IMR-90 (cell line): ENCODE data around the gene EBF3. TPM values are rescaled to one million over a fixed set of nuclear protein-coding genes. Genes with fewer than 3 reads are reported as not detected.

ENCODE experiments used
- ATAC-seq: fragments of 200-7000 bp; cut with Tn5 transposase; 2 replicates; pipeline ENCODE4 v1.9.1; 2020; ENCODE audit warnings: low read depth, mild to moderate bottlenecking, moderate library complexity
- BruUV-seq: library from RNA; stranded (reverse); fragments of 400-500 nt; replicated peaks from 2 replicates; lab custom pipeline; 2021; lab: Mats Ljungman, UMichigan
- CTCF ChIA-PET: fragments of 300-600 bp; formaldehyde crosslinking; extraction: SDS; loops from one replicate; lab custom pipeline; 2021; ENCODE audit warnings: antibody characterized with exemption; lab: Yijun Ruan, JAX
- POLR2A ChIA-PET: fragments of 300-600 bp; sonication (Branson Sonifier 250); formaldehyde crosslinking; loops from one replicate; lab custom pipeline; 2022; ENCODE audit warnings: antibody characterized with exemption; ENCODE audit not compliant: unreplicated experiment; lab: Charles Lee
- DNase-seq: peaks from one replicate; pipeline ENCODE4 v3.0.0; 2013
- H2AFZ ChIP-seq: replicated peaks from 2 replicates; pipeline ENCODE3; 2013; ENCODE audit warnings: low read length, mild to moderate bottlenecking; ENCODE audit not compliant: poor library complexity
- H2AK5ac ChIP-seq: 2 replicates; pipeline ENCODE4 v1.6.1; 2013; ENCODE audit warnings: low read depth, low read length, inconsistent platforms
- H2AK9ac ChIP-seq: replicated peaks from 2 replicates; pipeline ENCODE3; 2013; ENCODE audit warnings: mild to moderate bottlenecking, low read depth, low read length, moderate library complexity; ENCODE audit not compliant: poor library complexity
- H2BK120ac ChIP-seq: 2 replicates; pipeline ENCODE4 v1.6.1; 2013; ENCODE audit warnings: low read depth, low read length, inconsistent platforms
- H2BK15ac ChIP-seq: 3 replicates; pipeline ENCODE4 v1.6.1; 2013; ENCODE audit warnings: low read depth, low read length, inconsistent platforms
- H2BK20ac ChIP-seq: 2 replicates; pipeline ENCODE4 v1.6.1; 2013; ENCODE audit warnings: low read depth, mild to moderate bottlenecking, inconsistent platforms, low read length, moderate library complexity
- H2BK5ac ChIP-seq: 2 replicates; pipeline ENCODE4 v1.6.1; 2013; ENCODE audit warnings: mild to moderate bottlenecking, low read depth, low read length, inconsistent platforms; ENCODE audit not compliant: poor library complexity, severe bottlenecking
- H3K14ac ChIP-seq: replicated peaks from 2 replicates; pipeline ENCODE4 v1.6.1; 2013; ENCODE audit warnings: low read depth, low read length, inconsistent platforms
- H3K18ac ChIP-seq: 2 replicates; pipeline ENCODE4 v1.6.1; 2013; ENCODE audit warnings: low read depth, low read length, control low read depth
- H3K23ac ChIP-seq: 2 replicates; pipeline ENCODE4 v1.6.1; 2013; ENCODE audit warnings: low read depth, low read length, inconsistent platforms
- H3K27ac ChIP-seq: 2 replicates; pipeline ENCODE4 v1.5.1; 2013; ENCODE audit warnings: mild to moderate bottlenecking, control low read depth, low read length; ENCODE audit not compliant: insufficient read depth
- H3K27me3 ChIP-seq: 2 replicates; pipeline ENCODE4 v1.6.1; 2013; ENCODE audit warnings: low read length; ENCODE audit not compliant: control insufficient read depth, insufficient read depth
- H3K36me3 ChIP-seq: 2 replicates; pipeline ENCODE4 v1.6.1; 2013; ENCODE audit warnings: low read length, mixed read lengths; ENCODE audit not compliant: control insufficient read depth, insufficient read depth
- H3K4ac ChIP-seq: 2 replicates; pipeline ENCODE4 v1.6.1; 2013; ENCODE audit warnings: low read depth, low read length, inconsistent platforms
- H3K4me1 ChIP-seq: 2 replicates; pipeline ENCODE4 v1.6.1; 2013; ENCODE audit warnings: low read length, mixed read lengths; ENCODE audit not compliant: control insufficient read depth, insufficient read depth
- H3K4me2 ChIP-seq: 2 replicates; pipeline ENCODE4 v1.6.1; 2013; ENCODE audit warnings: low read depth, mild to moderate bottlenecking, control low read depth, low read length, moderate library complexity
- H3K4me3 ChIP-seq: 2 replicates; pipeline ENCODE4 v1.5.1; 2013; ENCODE audit warnings: low read depth, mild to moderate bottlenecking, control low read depth, low read length, moderate library complexity; ENCODE audit not compliant: insufficient read depth
- H3K56ac ChIP-seq: 2 replicates; pipeline ENCODE4 v1.6.1; 2013; ENCODE audit warnings: low read length, inconsistent platforms; ENCODE audit not compliant: insufficient read depth; ENCODE audit errors: extremely low read depth
- H3K79me1 ChIP-seq, 2 experiments: 2 replicates each; pipeline ENCODE4 v1.6.1; 2013; ENCODE audit warnings: low read length in 2 of 2, inconsistent platforms in 1 of 2, low read depth in 1 of 2
- H3K9ac ChIP-seq: 2 replicates; pipeline ENCODE4 v1.6.1; 2013; ENCODE audit warnings: low read depth, low read length, control low read depth
- H3K9me1 ChIP-seq: 2 replicates; pipeline ENCODE4 v1.6.1; 2013; ENCODE audit warnings: low read length, inconsistent platforms; ENCODE audit not compliant: insufficient read depth
- H3K9me3 ChIP-seq: 2 replicates; pipeline ENCODE4 v1.6.1; 2013; ENCODE audit warnings: low read length; ENCODE audit not compliant: control insufficient read depth, insufficient read depth
- H4K20me1 ChIP-seq: 2 replicates; pipeline ENCODE4 v1.6.1; 2013; ENCODE audit warnings: low read length, inconsistent platforms; ENCODE audit not compliant: insufficient read depth
- H4K5ac ChIP-seq: 2 replicates; pipeline ENCODE4 v1.6.1; 2013; ENCODE audit warnings: mild to moderate bottlenecking, low read depth, low read length, control low read depth
- H4K8ac ChIP-seq, 2 experiments: 2 replicates each; pipeline ENCODE4 v1.6.1; 2013; ENCODE audit warnings: low read depth in 2 of 2, low read length in 2 of 2, control low read depth in 1 of 2, inconsistent platforms in 1 of 2
- H4K91ac ChIP-seq: 2 replicates; pipeline ENCODE4 v1.6.1; 2013; ENCODE audit warnings: low read depth, low read length, inconsistent platforms; ENCODE audit not compliant: insufficient read depth
- CHD1 ChIP-seq: IDR thresholded peaks from 2 replicates; pipeline ENCODE4 v1.6.1; 2012; ENCODE audit warnings: low read depth, low read length, improper control_type of control experiment
- ELK1 ChIP-seq: fragments of 150-350 bp; IDR thresholded peaks from 2 replicates; pipeline ENCODE4 v1.6.1; 2016; ENCODE audit warnings: low read depth, mild to moderate bottlenecking, low read length, moderate library complexity, borderline replicate concordance
- MXI1 ChIP-seq: IDR thresholded peaks from 2 replicates; pipeline ENCODE4 v1.6.1; 2012; ENCODE audit warnings: low read depth, mild to moderate bottlenecking, low read length, moderate library complexity, borderline replicate concordance
- RAD21 ChIP-seq: IDR thresholded peaks from 2 replicates; pipeline ENCODE4 v1.6.1; 2012; ENCODE audit warnings: low read length, improper control_type of control experiment
- RCOR1 ChIP-seq: IDR thresholded peaks from 2 replicates; pipeline ENCODE4 v1.6.1; 2012; ENCODE audit warnings: mild to moderate bottlenecking, low read length, improper control_type of control experiment; ENCODE audit not compliant: insufficient replicate concordance
- SMC3 ChIP-seq: fragments of 150-350 bp; IDR thresholded peaks from 2 replicates; pipeline ENCODE4 v1.6.1; 2016; ENCODE audit warnings: low read depth, mild to moderate bottlenecking, antibody characterized with exemption, low read length, moderate library complexity
- USF2 ChIP-seq: fragments of 150-350 bp; IDR thresholded peaks from 2 replicates; pipeline ENCODE4 v1.6.1; 2017; ENCODE audit warnings: mild to moderate bottlenecking, antibody characterized with exemption, low read length, low read depth
- WGBS, 2 experiments: methylation state at CpG; one replicate each; pipeline versions ENCODE4 v1.1.5 to v1.1.7; 2013; ENCODE audit warnings: missing lambda C conversion rate in 2 of 2; ENCODE audit not compliant: insufficient read length in 1 of 2; ENCODE audit errors: extremely low coverage in 2 of 2; 5-methylcytosine and 5-hydroxymethylcytosine counted together
- dilution Hi-C: fragments of 300-500 bp; cut with HindIII; formaldehyde crosslinking; loops from one replicate; pipeline ENCODE4 v1.14.3; 2018; ENCODE audit warnings: low sequenced_read_pairs; ENCODE audit not compliant: unreplicated experiment
- in situ Hi-C: fragments of 300-500 bp; cut with MboI; formaldehyde crosslinking; loops from 3 replicates; pipeline ENCODE4 v1.14.3; 2019; ENCODE audit warnings: low sequenced_read_pairs, inconsistent platforms, mixed read lengths
- intact Hi-C: fragments of 100-400 bp; cut with micrococcal nuclease; formaldehyde crosslinking; loops from 2 replicates; pipeline ENCODE4 v1.10.0; 2022
- polyA plus RNA-seq, 3 experiments: library from polyadenylated mRNA; depleted of rRNA; stranded (reverse); fragments of >200 nt; gene quantifications; 2 replicates each; pipeline ENCODE4 v1.2.3, GENCODE V29; 2012; ENCODE audit warnings: low replicate concordance in 1 of 3
- total RNA-seq: library from RNA; depleted of rRNA; stranded (reverse); fragments of >200 nt; gene quantifications from 2 replicates; pipeline ENCODE4 v1.2.3, GENCODE V29; 2012

The EBF3 gene
- total and polyA plus RNA-seq, 2 of the 4 experiments (the other 2 are of a cell fraction) = 0.36 to 0.70 TPM

- CTCF ChIA-PET = no interaction called here
- H4K8ac ChIP-seq = no peak overlapping the region
Observed at GRCh38 chr10:129999140-129999539, 35.1 kb upstream of the EBF3 start.

More at GRCh38 chr10:129999140-129999539, 35.1 kb upstream of the EBF3 start:
- intact Hi-C loops (no loop called here), dilution Hi-C loops (no loop called here), in situ Hi-C loops (no loop called here)
- no peaks in the 10 kb centered on the region for H4K20me1 ChIP-seq
- H3K56ac ChIP-seq = no peak overlapping the region
- BruUV-seq = no TSS peak
- H2AFZ ChIP-seq = no peak overlapping the region
- H3K27me3 ChIP-seq = no peaks in the 10 kb centered on the region
- no peak overlapping the region for H3K9ac ChIP-seq
- H2AK5ac ChIP-seq = no peak overlapping the region
- no CpG with 5 or more reads among the region's 4 CpGs for whole genome bisulfite sequencing, 2 experiments
- H3K18ac ChIP-seq = no peak overlapping the region
- no peak overlapping the region for H4K91ac ChIP-seq
- H3K4ac ChIP-seq = no peak overlapping the region
- TF ChIP-seq CHD1 (no peak), USF2 (no peak), ELK1 (no peak), RCOR1 (no peak), MXI1 (no peak), RAD21 (no peak), SMC3 (no peak)
- H3K36me3 ChIP-seq = no peaks in the 10 kb centered on the region
- ATAC-seq = no peak
- no peak overlapping the region for H3K27ac ChIP-seq
- H3K14ac ChIP-seq = no peak overlapping the region
- POLR2A ChIA-PET = no interaction called here
- H3K4me2 ChIP-seq = no peak overlapping the region
- H2BK20ac ChIP-seq = no peak overlapping the region
- no peak overlapping the region for H3K4me3 ChIP-seq
- H3K9me1 ChIP-seq = no peaks in the 10 kb centered on the region
- H3K4me1 ChIP-seq = no peaks in the 10 kb centered on the region
- H2BK120ac ChIP-seq = no peak overlapping the region
- no peak overlapping the region for H2BK15ac ChIP-seq
- no peak overlapping the region for H2BK5ac ChIP-seq
- H3K9me3 ChIP-seq = no peaks in the 10 kb centered on the region
- no peak for DNase-seq
- no peak overlapping the region for H3K23ac ChIP-seq
- no peak overlapping the region for H2AK9ac ChIP-seq
- H3K79me1 ChIP-seq = no peaks in the 10 kb centered on the region
- no peak overlapping the region for H4K5ac ChIP-seq
